Progenitor cell of endocrine pancreas (in vitro differentiated cells): ENCODE data around the gene RAB14. TPM values are rescaled to one million over a fixed set of nuclear protein-coding genes. Genes with fewer than 3 reads are reported as not detected.

ENCODE experiments used
- DNase-seq: peaks from one replicate; pipeline ENCODE4 v3.0.0; 2021; ENCODE audit warnings: low spot score; ENCODE audit not compliant: unreplicated experiment
- H3K27ac Mint-ChIP-seq: 2 replicates; pipeline ENCODE4 v1.8.0; 2021; ENCODE audit warnings: mild to moderate bottlenecking, moderate library complexity, mixed read lengths
- H3K27me3 Mint-ChIP-seq: 2 replicates; pipeline ENCODE4 v1.8.0; 2021; ENCODE audit warnings: mixed read lengths
- H3K36me3 Mint-ChIP-seq: 2 replicates; pipeline ENCODE4 v1.8.0; 2022; ENCODE audit warnings: mixed read lengths; ENCODE audit not compliant: insufficient read depth
- H3K4me1 Mint-ChIP-seq: 2 replicates; pipeline ENCODE4 v1.8.0; 2021; ENCODE audit warnings: low read depth, mixed read lengths
- H3K4me3 Mint-ChIP-seq: 2 replicates; pipeline ENCODE4 v1.8.0; 2021; ENCODE audit warnings: low read depth, mild to moderate bottlenecking, moderate library complexity, mixed read lengths
- H3K9me3 Mint-ChIP-seq: 2 replicates; pipeline ENCODE4 v1.8.0; 2021; ENCODE audit warnings: low read depth, mixed read lengths
- total RNA-seq: library from RNA; stranded (reverse); gene quantifications from 2 replicates; pipeline ENCODE4 v1.2.1, GENCODE V29; 2021
- TF ChIP-seq, protein P1 (sequence below): fragments of 200-600 bp; sonication (generic); IDR thresholded peaks from one replicate; pipeline ENCODE4 v1.5.0; 2021; ENCODE audit warnings: antibody characterized with exemption, mild to moderate bottlenecking; ENCODE audit not compliant: unreplicated experiment

RAB14 gene
- total RNA-seq, 1 donor from 2014 or later, result 53.7 TPM

DNA sequence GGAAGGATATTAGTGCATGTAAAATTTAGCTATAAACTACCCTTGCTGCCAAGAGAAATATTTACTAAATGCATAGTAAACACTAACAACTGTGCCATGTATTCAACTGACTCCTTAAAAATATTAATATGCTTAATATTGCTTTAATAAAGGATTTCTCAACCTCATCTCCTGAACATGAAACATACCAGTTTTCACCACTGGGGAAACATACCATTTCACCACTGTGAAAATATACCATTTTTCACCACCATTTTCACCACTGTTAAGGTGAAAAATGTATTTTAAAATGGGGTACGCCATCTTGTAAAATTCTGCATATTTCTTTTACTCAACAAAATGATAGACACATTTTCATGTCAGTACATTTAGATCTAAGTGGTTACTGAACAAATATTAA is 4.5 kb downstream of the RAB14 start:
- no peak overlapping the region for H3K27ac Mint-ChIP-seq
- H3K27me3 Mint-ChIP-seq, result no peaks in the 10 kb centered on the region
- no peak for DNase-seq
- H3K36me3 Mint-ChIP-seq, result no peaks in the 10 kb centered on the region
- H3K4me3 Mint-ChIP-seq, result no peak overlapping the region
- TF ChIP-seq, protein P1, sequence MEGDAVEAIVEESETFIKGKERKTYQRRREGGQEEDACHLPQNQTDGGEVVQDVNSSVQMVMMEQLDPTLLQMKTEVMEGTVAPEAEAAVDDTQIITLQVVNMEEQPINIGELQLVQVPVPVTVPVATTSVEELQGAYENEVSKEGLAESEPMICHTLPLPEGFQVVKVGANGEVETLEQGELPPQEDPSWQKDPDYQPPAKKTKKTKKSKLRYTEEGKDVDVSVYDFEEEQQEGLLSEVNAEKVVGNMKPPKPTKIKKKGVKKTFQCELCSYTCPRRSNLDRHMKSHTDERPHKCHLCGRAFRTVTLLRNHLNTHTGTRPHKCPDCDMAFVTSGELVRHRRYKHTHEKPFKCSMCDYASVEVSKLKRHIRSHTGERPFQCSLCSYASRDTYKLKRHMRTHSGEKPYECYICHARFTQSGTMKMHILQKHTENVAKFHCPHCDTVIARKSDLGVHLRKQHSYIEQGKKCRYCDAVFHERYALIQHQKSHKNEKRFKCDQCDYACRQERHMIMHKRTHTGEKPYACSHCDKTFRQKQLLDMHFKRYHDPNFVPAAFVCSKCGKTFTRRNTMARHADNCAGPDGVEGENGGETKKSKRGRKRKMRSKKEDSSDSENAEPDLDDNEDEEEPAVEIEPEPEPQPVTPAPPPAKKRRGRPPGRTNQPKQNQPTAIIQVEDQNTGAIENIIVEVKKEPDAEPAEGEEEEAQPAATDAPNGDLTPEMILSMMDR, result peak; percentile 31
- no peaks in the 10 kb centered on the region for H3K9me3 Mint-ChIP-seq
- H3K4me1 Mint-ChIP-seq, result peaks cover 58% of the 10 kb centered on the region

DNA sequence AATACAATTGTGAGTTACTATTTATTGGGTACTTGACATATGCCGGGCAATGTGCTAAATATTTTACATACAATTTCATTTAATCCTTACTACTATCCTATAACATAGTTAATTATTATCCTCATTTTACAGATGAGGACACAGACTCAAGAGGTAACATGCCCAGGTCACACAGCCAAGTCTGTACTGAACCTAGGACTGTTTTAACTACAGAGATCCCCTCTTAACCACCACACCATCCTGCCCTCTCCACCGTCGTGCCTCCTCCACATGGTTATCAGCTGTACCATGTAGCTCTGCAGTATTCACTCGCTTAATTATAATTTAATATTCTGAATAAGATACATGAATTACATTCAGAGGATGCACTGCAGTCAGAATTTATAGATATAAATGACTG is 5.3 kb downstream of the RAB14 start:
- TF ChIP-seq, protein P1, result no peak
- Mint-ChIP-seq H3K9me3 (no peaks in the 10 kb centered on the region), H3K27ac (no peak overlapping the region), H3K36me3 (no peaks in the 10 kb centered on the region), H3K27me3 (no peaks in the 10 kb centered on the region), H3K4me3 (no peak overlapping the region), H3K4me1 (peaks cover 59% of the 10 kb centered on the region)
- DNase-seq, result no peak

DNA sequence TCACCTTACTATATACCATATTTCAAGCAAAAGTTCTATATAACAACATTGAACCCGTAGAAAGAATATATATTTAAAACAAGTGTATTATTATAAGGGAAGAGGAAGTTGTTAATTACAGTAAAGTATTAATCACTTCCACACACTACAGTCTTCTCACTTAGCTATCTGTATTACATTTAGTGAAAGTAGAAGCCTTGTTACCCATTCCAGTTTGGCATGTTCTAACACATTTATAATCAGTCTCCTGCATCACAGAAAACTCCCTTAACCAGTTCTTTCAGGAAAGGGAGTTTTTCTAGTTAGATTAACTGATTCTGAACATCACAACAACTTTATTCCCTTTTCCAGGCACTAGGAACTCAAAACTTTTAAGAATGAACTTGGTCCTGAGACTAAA is 6.9 kb downstream of the RAB14 start:
- Mint-ChIP-seq H3K27me3 (no peaks in the 10 kb centered on the region), H3K4me3 (no peak overlapping the region), H3K4me1 (peaks cover 53% of the 10 kb centered on the region), H3K27ac (no peak overlapping the region), H3K9me3 (no peaks in the 10 kb centered on the region), H3K36me3 (no peaks in the 10 kb centered on the region)
- no peak for DNase-seq
- TF ChIP-seq, protein P1, result no peak

DNA sequence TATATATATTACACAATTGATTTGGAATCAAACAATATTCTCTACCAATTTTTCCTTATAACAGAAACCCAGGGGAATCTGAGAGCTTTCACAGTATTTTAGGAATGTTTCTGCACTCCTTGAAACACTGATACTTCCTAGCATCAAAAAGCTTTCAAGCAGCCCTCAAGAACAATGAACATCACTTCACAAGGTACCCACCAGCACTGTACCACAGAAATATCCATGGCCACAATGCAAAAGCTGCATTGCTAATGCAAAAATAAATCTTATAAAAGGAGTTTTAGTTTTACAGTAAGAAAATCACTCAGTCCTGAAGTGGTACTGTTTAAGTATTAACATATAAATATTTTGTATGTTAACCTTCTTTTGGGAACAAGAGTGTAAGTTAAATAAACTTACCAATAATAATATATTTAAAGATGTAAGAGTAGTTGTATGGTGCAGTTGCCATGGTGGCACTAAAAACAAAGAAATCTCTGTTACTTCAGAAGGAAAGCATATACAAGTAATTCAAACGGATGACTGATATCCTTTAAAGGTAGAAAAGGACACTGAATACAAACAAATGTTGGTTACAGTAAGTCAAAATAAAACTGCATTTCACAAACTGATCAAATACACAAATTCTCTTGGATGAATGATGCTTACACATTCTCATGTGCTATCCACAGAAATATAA is 8.6 kb downstream of the RAB14 start:
- Mint-ChIP-seq H3K36me3 (no peaks in the 10 kb centered on the region), H3K9me3 (no peaks in the 10 kb centered on the region), H3K27me3 (no peaks in the 10 kb centered on the region), H3K4me3 (no peak overlapping the region), H3K4me1 (peaks cover 39% of the 10 kb centered on the region), H3K27ac (no peak overlapping the region)
- no peak for DNase-seq
- TF ChIP-seq, protein P1, result no peak

DNA sequence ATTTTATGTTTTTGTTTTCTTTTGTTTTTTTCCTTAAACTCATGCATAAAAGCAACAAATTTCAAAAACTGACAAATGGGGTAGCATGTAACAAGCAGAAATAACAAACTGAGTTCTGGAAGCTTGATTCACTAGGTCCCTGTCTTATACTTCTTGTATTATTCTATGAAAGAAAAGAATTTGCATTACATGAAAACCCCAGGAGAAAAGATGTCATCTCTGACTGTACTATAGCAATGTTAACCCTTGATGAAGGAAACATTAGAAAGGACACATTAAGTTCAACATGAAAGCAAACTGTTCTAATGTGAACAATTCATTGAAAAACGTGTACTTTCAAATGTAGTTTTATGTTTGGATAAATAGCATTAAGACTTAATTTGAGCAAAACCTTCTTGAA is 9.2 kb downstream of the RAB14 start:
- Mint-ChIP-seq H3K4me1 (peaks cover 41% of the 10 kb centered on the region), H3K4me3 (no peak overlapping the region), H3K36me3 (no peaks in the 10 kb centered on the region), H3K27me3 (no peaks in the 10 kb centered on the region), H3K9me3 (no peaks in the 10 kb centered on the region), H3K27ac (no peak overlapping the region)
- no peak for DNase-seq
- TF ChIP-seq, protein P1, result no peak
